Kidney (tissue), 14 donors: ENCODE measurements around the gene ST8SIA5. TPM values are rescaled to one million over a fixed set of nuclear protein-coding genes. Genes with fewer than 3 reads are reported as not detected.

Experiments used
- DNase-seq, 5 donors: peaks; one replicate each; pipeline ENCODE4 v3.0.0-alpha.2; 2013 to 2020
- FAIRE-seq: peaks from 2 replicates; lab custom pipeline; 2012; peaks lifted over from hg19 to GRCh38; lab: Jason Lieb, UNC
- H3K27ac ChIP-seq, 2 donors: one replicate each; pipeline ENCODE4 v1.7.0; 2013; ENCODE audit warnings: low read depth in 2 of 2, low read length in 2 of 2, inconsistent platforms in 1 of 2
- H3K27me3 ChIP-seq: one replicate; pipeline ENCODE4 v1.7.1; 2013; ENCODE audit warnings: low read length, inconsistent platforms; ENCODE audit not compliant: control insufficient read depth, insufficient read depth
- H3K36me3 ChIP-seq, 3 donors: one replicate each; pipeline versions ENCODE4 v1.7.0 to v1.7.1; 2013; ENCODE audit warnings: low read length in 3 of 3, control low read depth in 1 of 3, inconsistent platforms in 1 of 3; ENCODE audit not compliant: insufficient read depth in 3 of 3, control insufficient read depth in 2 of 3
- H3K4me1 ChIP-seq, 3 donors: one replicate each; pipeline versions ENCODE4 v1.7.0 to v1.7.1; 2013; ENCODE audit warnings: low read length in 3 of 3, inconsistent platforms in 1 of 3, low read depth in 1 of 3; ENCODE audit not compliant: control insufficient read depth in 2 of 3, insufficient read depth in 2 of 3
- H3K4me3 ChIP-seq, 3 donors: one replicate each; pipeline versions ENCODE4 v1.7.0 to v1.8.1; 2013; ENCODE audit warnings: low read length in 3 of 3, control low read depth in 1 of 3, inconsistent platforms in 1 of 3
- H3K9ac ChIP-seq, 3 donors: one replicate each; pipeline versions ENCODE4 v1.7.0 to v1.7.1; 2013; ENCODE audit warnings: low read length in 3 of 3, control low read depth in 1 of 3, inconsistent platforms in 1 of 3
- H3K9me3 ChIP-seq, 3 donors: one replicate each; pipeline versions ENCODE4 v1.7.0 to v1.7.1; 2013; ENCODE audit warnings: low read length in 3 of 3, control low read depth in 1 of 3, inconsistent platforms in 1 of 3; ENCODE audit not compliant: control insufficient read depth in 2 of 3, insufficient read depth in 1 of 3
- CTCF ChIP-seq: IDR thresholded peaks from 3 replicates; pipeline ENCODE4 v1.5.1; 2012; ENCODE audit warnings: mild to moderate bottlenecking, moderate library complexity, borderline replicate concordance; ENCODE audit not compliant: insufficient read depth; ENCODE audit errors: extremely low read depth
- intact Hi-C: fragments of 100-400 bp; cut with DNase I; formaldehyde crosslinking; loops from one replicate; pipeline ENCODE4 v1.11.1; 2022
- polyA plus RNA-seq: library from polyadenylated mRNA; stranded (reverse); fragments of 350-450 nt; fragmentation: Illumina TruSeq; extraction: RNeasy Lipid Tissue Mini Kit (QIAGEN cat#74804); gene quantifications from one replicate; pipeline ENCODE4 v1.2.3, GENCODE V29; 2014; ENCODE audit warnings: low read depth, low replicate concordance; ENCODE audit not compliant: insufficient read depth
- total RNA-seq: library from RNA; stranded (reverse); fragmentation: NEBNext Ultra II Directional; extraction: Animal tissue kit (Norgen Biotek cat#: 25700); gene quantifications from one replicate; pipeline ENCODE4 v1.2.1, GENCODE V29; 2021
- donor health status: control.
- donor health status: control.
- donor health status: control.
- donor health status: control.
- donor health status: control.
- donor health status: DM: yes; HTN: yes; CAD: no.
- donor health status: Normal renal cell carcinoma (clear cell type).

ST8SIA5 gene
- total and polyA plus RNA-seq, 2 donors from 2014 or later, result 1.4 to 2.7 TPM

- Histone ChIP-seq H3K9ac (peak overlapping the region in 1 of 3 donors; percentile 38), H3K9me3 (no peaks in the 10 kb centered on the region), H3K4me1 (peaks cover 2 to 21% (median 3%) of the 10 kb centered on the region in 3 donors), H3K4me3 (no peak overlapping the region), H3K27ac (no peak overlapping the region), H3K36me3 (no peaks in the 10 kb centered on the region), H3K27me3 (no peaks in the 10 kb centered on the region)
- TF ChIP-seq CTCF, result no peak
- no peak for FAIRE-seq
- intact Hi-C loops, result no loop called here
- no peak for DNase-seq
These were observed 78.0 kb downstream of the ST8SIA5 start for GRCh38 chr18:46678785-46679399.

- H3K4me3 ChIP-seq, result no peak overlapping the region
- peaks cover 2 to 21% (median 3%) of the 10 kb centered on the region in 3 donors for H3K4me1 ChIP-seq
- no peak overlapping the region for H3K27ac ChIP-seq
- H3K27me3 ChIP-seq, result no peaks in the 10 kb centered on the region
- peak overlapping the region in 1 of 3 donors; percentile 38 for H3K9ac ChIP-seq
- intact Hi-C loops, result no loop called here
- DNase-seq (peak in 2 of 5 donors; percentile 41 to 53), FAIRE-seq (no peak)
- no peaks in the 10 kb centered on the region for H3K9me3 ChIP-seq
- TF ChIP-seq CTCF, result no peak
- no peaks in the 10 kb centered on the region for H3K36me3 ChIP-seq
These were observed 78.8 kb downstream of the ST8SIA5 start for GRCh38 chr18:46678041-46678440.

DNA sequence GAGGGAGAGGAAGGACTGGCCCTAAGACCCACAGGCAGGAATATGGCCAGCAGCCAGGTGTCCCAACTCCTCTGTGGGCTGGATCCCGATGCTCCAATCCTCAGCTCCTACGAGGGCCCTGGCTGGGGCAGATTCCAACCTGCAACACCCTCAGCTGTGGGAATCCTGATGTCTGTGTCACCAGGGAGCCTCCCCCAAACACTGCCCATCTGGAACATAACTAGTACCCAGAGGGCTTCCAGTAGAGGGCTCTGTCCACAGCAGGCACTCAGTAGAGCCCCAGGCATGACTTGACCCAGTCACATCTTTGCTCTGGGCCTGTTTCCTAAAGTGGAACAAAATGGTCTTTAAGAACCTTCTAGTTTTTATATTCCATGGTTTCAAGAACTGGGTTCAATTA, 79.2 kb downstream of the ST8SIA5 start:
- H3K36me3 ChIP-seq, result no peaks in the 10 kb centered on the region
- DNase-seq, result peak in 3 of 5 donors; percentile 36 to 55 (median 51)
- TF ChIP-seq CTCF, result no peak
- peak overlapping the region in 1 of 2 donors; percentile 85 for H3K27ac ChIP-seq
- H3K9ac ChIP-seq, result no peak overlapping the region
- no peak overlapping the region for H3K4me3 ChIP-seq
- FAIRE-seq, result no peak
- H3K4me1 ChIP-seq, result peaks cover 2 to 21% (median 3%) of the 10 kb centered on the region in 3 donors
- intact Hi-C loops, result no loop called here
- no peaks in the 10 kb centered on the region for H3K9me3 ChIP-seq
- no peaks in the 10 kb centered on the region for H3K27me3 ChIP-seq
